H1 (cell line): ENCODE results near the gene NUDT6. TPM values are rescaled to one million over a fixed set of nuclear protein-coding genes. Genes with fewer than 3 reads are reported as not detected.

ENCODE experiments used
- CTCF ChIA-PET: fragments of 300-600 bp; sonication (Branson Sonifier 250); formaldehyde crosslinking; loops from one replicate; lab custom pipeline; 2021; ENCODE audit not compliant: partially characterized antibody; lab: Charles Lee
- POLR2A ChIA-PET: fragments of 300-600 bp; sonication (Branson Sonifier 250); formaldehyde crosslinking; loops from one replicate; lab custom pipeline; 2021; ENCODE audit warnings: inconsistent platforms; ENCODE audit not compliant: partially characterized antibody; lab: Charles Lee
- DNase-seq, 2 experiments: peaks; one replicate each; pipeline versions ENCODE4 v3.0.0 to v3.0.0-alpha.2; 2010 to 2022; ENCODE audit warnings: low spot score in 2 of 2, low read depth in 1 of 2, mixed read lengths in 1 of 2
- FAIRE-seq: peaks from 2 replicates; lab custom pipeline; 2011; peaks lifted over from hg19 to GRCh38; lab: Jason Lieb, UNC
- H2AFZ ChIP-seq: 2 replicates; pipeline ENCODE4 v1.8.1; 2012; ENCODE audit warnings: low read length, inconsistent platforms
- H2AK5ac ChIP-seq: 2 replicates; pipeline ENCODE4 v1.6.1; 2013; ENCODE audit warnings: low read depth, low read length
- H2BK120ac ChIP-seq: replicated peaks from 2 replicates; pipeline ENCODE3; 2013; ENCODE audit warnings: low read depth, low read length, inconsistent platforms
- H2BK12ac ChIP-seq: 2 replicates; pipeline ENCODE4 v1.6.1; 2013; ENCODE audit warnings: low read depth, low read length
- H2BK15ac ChIP-seq: 2 replicates; pipeline ENCODE4 v1.6.1; 2013; ENCODE audit warnings: low read length
- H2BK20ac ChIP-seq: 2 replicates; pipeline ENCODE4 v1.6.1; 2013; ENCODE audit warnings: low read length
- H2BK5ac ChIP-seq: 2 replicates; pipeline ENCODE4 v1.6.1; 2013; ENCODE audit warnings: low read depth, low read length
- H3K14ac ChIP-seq: 2 replicates; pipeline ENCODE4 v1.6.1; 2013; ENCODE audit warnings: inconsistent platforms; ENCODE audit not compliant: insufficient read length
- H3K18ac ChIP-seq: 2 replicates; pipeline ENCODE4 v1.6.1; 2013; ENCODE audit warnings: low read length; ENCODE audit errors: extremely low read depth
- H3K23ac ChIP-seq: 2 replicates; pipeline ENCODE4 v1.6.1; 2013; ENCODE audit warnings: inconsistent platforms; ENCODE audit not compliant: insufficient read length
- H3K23me2 ChIP-seq: 2 replicates; pipeline ENCODE4 v1.6.1; 2013; ENCODE audit warnings: low read depth, low read length
- H3K27ac ChIP-seq: 2 replicates; pipeline ENCODE4 v1.6.1; 2011; ENCODE audit warnings: low read depth, low read length, inconsistent platforms
- H3K27me3 ChIP-seq, 4 experiments: replicated peaks in 1 of 4; 1 replicate in 1 of 4; 2 replicates in 3 of 4; pipeline versions ENCODE4 v1.6.1 to v1.8.1; 2011 to 2013; ENCODE audit warnings: low read length in 3 of 4, mild to moderate bottlenecking in 3 of 4, inconsistent platforms in 2 of 4, mixed read lengths in 2 of 4, moderate library complexity in 1 of 4; ENCODE audit not compliant: control insufficient read depth in 3 of 4, insufficient read depth in 3 of 4; ENCODE audit errors: extremely low read depth in 1 of 4
- H3K36me3 ChIP-seq, 4 experiments: 2 replicates each; pipeline versions ENCODE4 v1.6.1 to v1.8.1; 2011 to 2013; ENCODE audit warnings: mild to moderate bottlenecking in 4 of 4, low read length in 3 of 4, moderate library complexity in 2 of 4, control low read depth in 1 of 4, inconsistent platforms in 1 of 4; ENCODE audit not compliant: insufficient read depth in 4 of 4, control insufficient read depth in 2 of 4
- H3K4ac ChIP-seq: replicated peaks from 2 replicates; pipeline ENCODE3; 2013; ENCODE audit warnings: low read length, low read depth, mixed read lengths, inconsistent platforms; ENCODE audit not compliant: insufficient read length
- H3K4me1 ChIP-seq, 4 experiments: replicated peaks in 1 of 4; 1 replicate in 1 of 4; 2 replicates in 3 of 4; pipeline versions ENCODE4 v1.6.1 to v1.8.1; 2011 to 2013; ENCODE audit warnings: low read length in 3 of 4, inconsistent platforms in 2 of 4, mixed read lengths in 1 of 4; ENCODE audit not compliant: insufficient read depth in 4 of 4, control insufficient read depth in 3 of 4
- H3K4me2 ChIP-seq, 2 experiments: 2 replicates each; pipeline versions ENCODE4 v1.6.1 to v1.8.1; 2011 to 2013; ENCODE audit warnings: low read depth in 2 of 2, low read length in 2 of 2, control low read depth in 1 of 2, inconsistent platforms in 1 of 2, mild to moderate bottlenecking in 1 of 2; ENCODE audit not compliant: insufficient read depth in 1 of 2
- H3K4me3 ChIP-seq, 4 experiments: fragments of 200-600, 300-600 bp in 1 of 4; sonication (generic), shearing (Covaris generic), sonication (Bioruptor Twin) in 1 of 4; 2 replicates each; pipeline versions ENCODE4 v1.5.1 to v1.8.1; 2011 to 2016; ENCODE audit warnings: low read length in 4 of 4, low read depth in 3 of 4, control low read depth in 2 of 4, inconsistent platforms in 2 of 4, mild to moderate bottlenecking in 2 of 4, mixed read lengths in 1 of 4, moderate library complexity in 1 of 4; ENCODE audit not compliant: insufficient read depth in 2 of 4; ENCODE audit errors: extremely low read depth in 1 of 4
- H3K56ac ChIP-seq: replicated peaks from 2 replicates; pipeline ENCODE3; 2013; ENCODE audit warnings: low read depth, mild to moderate bottlenecking, mixed read lengths, low read length, inconsistent platforms; ENCODE audit not compliant: insufficient read length
- H3K79me1 ChIP-seq: 2 replicates; pipeline ENCODE4 v1.6.1; 2013; ENCODE audit warnings: low read depth, low read length, control low read depth
- H3K79me2 ChIP-seq, 2 experiments: 2 replicates each; pipeline versions ENCODE4 v1.6.1 to v1.8.1; 2012 to 2013; ENCODE audit warnings: low read length in 2 of 2, mild to moderate bottlenecking in 2 of 2, inconsistent platforms in 1 of 2; ENCODE audit not compliant: insufficient read depth in 2 of 2, control insufficient read depth in 1 of 2
- H3K9ac ChIP-seq, 4 experiments: replicated peaks in 1 of 4; 1 replicate in 1 of 4; 2 replicates in 3 of 4; pipeline versions ENCODE4 v1.6.1 to v1.8.1; 2011 to 2013; ENCODE audit warnings: low read depth in 3 of 4, low read length in 3 of 4, control low read depth in 2 of 4, mild to moderate bottlenecking in 2 of 4, moderate library complexity in 2 of 4, inconsistent platforms in 1 of 4; ENCODE audit errors: extremely low read depth in 1 of 4
- H3K9me3 ChIP-seq, 2 experiments: 2 replicates each; pipeline versions ENCODE4 v1.6.1 to v1.8.1; 2012 to 2013; ENCODE audit warnings: mild to moderate bottlenecking in 2 of 2, moderate library complexity in 2 of 2, control low read depth in 1 of 2, inconsistent platforms in 1 of 2, low read depth in 1 of 2, low read length in 1 of 2, mixed read lengths in 1 of 2; ENCODE audit not compliant: insufficient read depth in 2 of 2
- H4K20me1 ChIP-seq, 2 experiments: replicated peaks in 1 of 2; 2 replicates each; pipeline versions ENCODE3 to v1.8.1; 2011 to 2013; ENCODE audit warnings: inconsistent platforms in 2 of 2, low read length in 2 of 2, mild to moderate bottlenecking in 1 of 2; ENCODE audit not compliant: insufficient read depth in 2 of 2, control insufficient read depth in 1 of 2
- H4K5ac ChIP-seq: 2 replicates; pipeline ENCODE4 v1.6.1; 2013; ENCODE audit warnings: low read length, low read depth, mixed read lengths, inconsistent platforms; ENCODE audit not compliant: insufficient read length
- H4K8ac ChIP-seq: 2 replicates; pipeline ENCODE4 v1.8.0; 2013; ENCODE audit warnings: mild to moderate bottlenecking, moderate library complexity, low read length, inconsistent platforms; ENCODE audit not compliant: insufficient read depth; ENCODE audit errors: extremely low read depth
- H4K91ac ChIP-seq: replicated peaks from 2 replicates; pipeline ENCODE3; 2013; ENCODE audit warnings: low read length, mixed read lengths, inconsistent platforms; ENCODE audit not compliant: insufficient read length
- ASH2L ChIP-seq: fragments of 200-600, 300-600 bp; sonication (generic); IDR thresholded peaks from one replicate; pipeline ENCODE4 v1.7.1; 2017; ENCODE audit warnings: low read length
- BCL11A ChIP-seq, 2 experiments: IDR thresholded peaks; one replicate each; pipeline ENCODE4 v1.6.1; 2011; ENCODE audit warnings: low read depth in 2 of 2, low read length in 2 of 2, mild to moderate bottlenecking in 2 of 2
- BRCA1 ChIP-seq: IDR thresholded peaks from 2 replicates; pipeline ENCODE4 v1.6.1; 2012; ENCODE audit warnings: low read depth, low read length, improper control_type of control experiment
- CBX8 ChIP-seq: fragments of 300-800, 300-1000 bp; sonication (generic); IDR thresholded peaks from 2 replicates; pipeline ENCODE4 v1.7.1; 2016; ENCODE audit warnings: low read depth, low read length, borderline replicate concordance
- CTCF ChIP-seq, 3 experiments: IDR thresholded peaks; 1 replicate in 2 of 3; 2 replicates in 1 of 3; pipeline versions ENCODE4 v1.5.1 to v1.6.1; 2011; ENCODE audit warnings: low read length in 3 of 3, mild to moderate bottlenecking in 3 of 3, inconsistent platforms in 2 of 3, low read depth in 1 of 3, moderate library complexity in 1 of 3; ENCODE audit not compliant: insufficient read depth in 1 of 3; ENCODE audit errors: control extremely low read depth in 1 of 3
- GTF2F1 ChIP-seq: IDR thresholded peaks from 2 replicates; pipeline ENCODE4 v1.6.1; 2012; ENCODE audit warnings: low read depth, low read length, improper control_type of control experiment, borderline replicate concordance
- SIRT6 ChIP-seq: IDR thresholded peaks from one replicate; pipeline ENCODE4 v1.7.1; 2012; ENCODE audit warnings: low read length, inconsistent platforms
- SP1 ChIP-seq: IDR thresholded peaks from 2 replicates; pipeline ENCODE4 v1.6.1; 2011; ENCODE audit warnings: low read depth, low read length
- TCF12 ChIP-seq: IDR thresholded peaks from 2 replicates; pipeline ENCODE4 v1.6.1; 2011; ENCODE audit warnings: low read depth, mild to moderate bottlenecking, low read length
- YY1 ChIP-seq: IDR thresholded peaks from 2 replicates; pipeline ENCODE4 v1.6.1; 2011; ENCODE audit warnings: low read depth, mild to moderate bottlenecking, low read length
- WGBS, 2 experiments: shearing (Covaris generic) in 1 of 2; methylation state at CpG; one replicate each; pipeline versions ENCODE4 v1.1.6 to v1.1.7; 2013 to 2015; ENCODE audit warnings: low lambda C conversion rate in 2 of 2, mixed read lengths in 2 of 2, inconsistent platforms in 1 of 2, low coverage in 1 of 2, missing lambda C conversion rate in 1 of 2; ENCODE audit not compliant: insufficient replicate concordance in 2 of 2, insufficient coverage in 1 of 2, insufficient read length in 1 of 2; ENCODE audit errors: extremely low coverage in 1 of 2, missing lambda C conversion rate in 1 of 2; 5-methylcytosine and 5-hydroxymethylcytosine counted together
- polyA plus RNA-seq, 7 experiments: library from polyadenylated mRNA; depleted of rRNA in 3 of 7; stranded (reverse) in 5 of 7; unstranded in 2 of 7; fragments of >200 nt in 5 of 7; fragments of 200-250 nt in 2 of 7; gene quantifications; 1 replicate in 5 of 7; 2 replicates in 1 of 7; 4 replicates in 1 of 7; pipeline versions ENCODE4 v1.2.1 to v1.2.3, GENCODE V29; 2011 to 2013; ENCODE audit warnings: missing spikeins in 2 of 7, mixed read lengths in 2 of 7
- total RNA-seq: library from RNA; stranded (reverse); fragmentation: NEBNext Ultra II Directional; extraction: Animal tissue kit (Norgen Biotek cat#: 25700); gene quantifications from 2 replicates; pipeline ENCODE4 v1.2.1, GENCODE V29; 2021
- TF ChIP-seq, protein P1 (sequence below): IDR thresholded peaks from 2 replicates; pipeline ENCODE4 v1.6.1; 2011; ENCODE audit warnings: low read depth, mild to moderate bottlenecking, low read length; ENCODE audit not compliant: insufficient read depth

NUDT6 gene
- total and polyA plus RNA-seq, 2 of the 8 experiments (the other 6 are each of a cell fraction or from before 2014, with no cell fraction given), result 5.0 to 12.4 TPM

DNA sequence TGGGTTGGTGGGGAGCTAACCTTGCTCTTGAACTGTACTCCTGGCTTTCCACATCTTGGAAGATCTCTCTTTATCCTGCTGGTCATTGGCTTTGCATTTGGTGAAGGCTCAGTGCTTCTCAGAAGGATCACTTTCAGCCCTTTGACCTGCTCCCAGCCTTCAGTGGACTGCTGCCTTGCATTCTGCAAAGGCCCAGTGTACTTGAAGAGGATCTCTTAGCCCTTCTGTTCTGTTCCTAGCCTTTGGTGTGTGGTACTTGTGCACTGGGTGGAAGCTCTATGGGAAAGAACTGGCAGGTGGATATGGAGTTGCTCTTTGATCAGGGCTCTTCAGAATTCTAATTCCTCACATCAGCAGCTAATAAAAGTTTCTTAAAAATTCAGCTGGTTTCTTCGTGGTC, 49.3 kb downstream of the NUDT6 start:
- no peak overlapping the region for H3K4me3 ChIP-seq
- H3K18ac ChIP-seq, result no peak overlapping the region
- no peak overlapping the region for H4K91ac ChIP-seq
- H4K8ac ChIP-seq, result no peak overlapping the region
- no peak overlapping the region for H2BK5ac ChIP-seq
- H2BK20ac ChIP-seq, result no peak overlapping the region
- H2AFZ ChIP-seq, result no peak overlapping the region
- no peak overlapping the region for H3K14ac ChIP-seq
- H3K27me3 ChIP-seq, result no peaks in the 10 kb centered on the region
- 89% methylated on average over 1 of the region's 1 CpG; no CpG with 5 or more reads in 1 of the 2 experiments for WGBS, 2 experiments
- ChIA-PET CTCF (interaction anchor here (1.2 to 4.1 kb wide), 3 partner anchors 18 to 81 kb away, joined by 3 to 12 read pairs (median 5); no protein-coding TSS in a partner anchor), POLR2A (interaction anchor here (1.2 to 3.5 kb wide), 6 partner anchors 10 to 45 kb away, joined by 3 to 13 read pairs (median 6); no protein-coding TSS in a partner anchor)
- H3K9ac ChIP-seq, result no peak overlapping the region
- no peaks in the 10 kb centered on the region for H3K9me3 ChIP-seq
- H3K23me2 ChIP-seq, result no peaks in the 10 kb centered on the region
- no peak overlapping the region for H2BK120ac ChIP-seq
- H3K4ac ChIP-seq, result no peak overlapping the region
- H2AK5ac ChIP-seq, result no peak overlapping the region
- H3K4me1 ChIP-seq, result peaks cover 0 to 3% (median 0%) of the 10 kb centered on the region in 4 experiments; a peak in 2 of 7 replicates
- no peak overlapping the region for H4K5ac ChIP-seq
- H2BK15ac ChIP-seq, result no peak overlapping the region
- FAIRE-seq, result no peak
- H3K36me3 ChIP-seq, result peaks cover 0 to 36% (median 23%) of the 10 kb centered on the region in 4 experiments; a peak in 5 of 8 replicates
- peaks cover 7 to 15% of the 10 kb centered on the region in 2 experiments for H4K20me1 ChIP-seq
- no peak for DNase-seq
- H3K23ac ChIP-seq, result no peak overlapping the region
- 0 out of 2 replicates have a peak, but pooled peaks cover 2% of the 10 kb centered on the region for H3K79me1 ChIP-seq
- H3K27ac ChIP-seq, result no peak overlapping the region
- peaks cover 6 to 98% of the 10 kb centered on the region in 2 experiments for H3K79me2 ChIP-seq
- H3K56ac ChIP-seq, result no peak overlapping the region
- H3K4me2 ChIP-seq, result no peak overlapping the region
- no peak overlapping the region for H2BK12ac ChIP-seq
- no peak for TF ChIP-seq BRCA1
- TF ChIP-seq BCL11A (IDR thresholded peaks at IDR 0.05; ENCODE audit: low read depth in 2 of 2, low read length in 2 of 2), result no peak
- TF ChIP-seq, protein P1, sequence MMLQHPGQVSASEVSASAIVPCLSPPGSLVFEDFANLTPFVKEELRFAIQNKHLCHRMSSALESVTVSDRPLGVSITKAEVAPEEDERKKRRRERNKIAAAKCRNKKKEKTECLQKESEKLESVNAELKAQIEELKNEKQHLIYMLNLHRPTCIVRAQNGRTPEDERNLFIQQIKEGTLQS, result no peak
- TF ChIP-seq ASH2L, result no peak
- no peak for TF ChIP-seq TCF12
- TF ChIP-seq GTF2F1, result no peak
- TF ChIP-seq YY1, result no peak
- no peak for TF ChIP-seq CTCF (IDR thresholded peaks at IDR 0.05; ENCODE audit: control extremely low read depth in 1 of 3, insufficient read depth in 1 of 3, low read depth in 1 of 3, low read length in 3 of 3)
- TF ChIP-seq SIRT6, result no peak
- TF ChIP-seq SP1, result no peak
- TF ChIP-seq CBX8, result no peak
